Astrocyte (in vitro differentiated cells and primary cell): ENCODE results near the gene IGSF6. TPM values are rescaled to one million over a fixed set of nuclear protein-coding genes. Genes with fewer than 3 reads are reported as not detected.

ENCODE experiments used
- DNase-seq: peaks from one replicate; pipeline ENCODE4 v3.0.0-alpha.2; 2010; ENCODE audit warnings: low read depth
- FAIRE-seq: peaks from 2 replicates; lab custom pipeline; 2011; peaks lifted over from hg19 to GRCh38; lab: Jason Lieb, UNC
- H2AFZ ChIP-seq: 2 replicates; pipeline ENCODE4 v1.6.0; 2012; ENCODE audit warnings: low read depth, low read length, inconsistent platforms
- H3K27ac ChIP-seq: 2 replicates; pipeline ENCODE4 v1.5.1; 2011; ENCODE audit warnings: low read depth, low read length, inconsistent platforms
- H3K27me3 ChIP-seq: 2 replicates; pipeline ENCODE4 v1.6.0; 2011; ENCODE audit warnings: low read length, inconsistent platforms; ENCODE audit not compliant: insufficient read depth
- H3K36me3 ChIP-seq: 2 replicates; pipeline ENCODE4 v1.5.1; 2011; ENCODE audit warnings: low read length, inconsistent platforms; ENCODE audit not compliant: insufficient read depth
- H3K4me1 ChIP-seq: 2 replicates; pipeline ENCODE4 v1.5.1; 2011; ENCODE audit warnings: low read length, inconsistent platforms; ENCODE audit not compliant: insufficient read depth
- H3K4me2 ChIP-seq: 2 replicates; pipeline ENCODE4 v1.6.0; 2012; ENCODE audit warnings: low read length, inconsistent platforms
- H3K4me3 ChIP-seq: 2 replicates; pipeline ENCODE4 v1.5.1; 2011; ENCODE audit warnings: low read depth, mild to moderate bottlenecking, low read length, inconsistent platforms; ENCODE audit not compliant: insufficient read depth
- H3K79me2 ChIP-seq: 2 replicates; pipeline ENCODE4 v1.6.0; 2012; ENCODE audit warnings: mild to moderate bottlenecking, low read length, inconsistent platforms; ENCODE audit not compliant: insufficient read depth
- H3K9ac ChIP-seq: 2 replicates; pipeline ENCODE4 v1.6.0; 2012; ENCODE audit warnings: mild to moderate bottlenecking, low read length, inconsistent platforms
- H3K9me3 ChIP-seq: 2 replicates; pipeline ENCODE4 v1.5.1; 2012; ENCODE audit warnings: low read depth, mild to moderate bottlenecking, low read length, inconsistent platforms; ENCODE audit not compliant: insufficient read depth
- H4K20me1 ChIP-seq: 2 replicates; pipeline ENCODE4 v1.6.0; 2012; ENCODE audit warnings: low read length, inconsistent platforms; ENCODE audit not compliant: insufficient read depth
- H3K27ac Mint-ChIP-seq: one replicate; pipeline ENCODE4 v1.8.0; 2021; ENCODE audit warnings: mild to moderate bottlenecking, mixed read lengths; ENCODE audit not compliant: unreplicated experiment
- H3K27me3 Mint-ChIP-seq: one replicate; pipeline ENCODE4 v1.8.0; 2021; ENCODE audit warnings: low read depth, mixed read lengths; ENCODE audit not compliant: unreplicated experiment
- H3K36me3 Mint-ChIP-seq: one replicate; pipeline ENCODE4 v1.8.0; 2021; ENCODE audit warnings: low read depth, mixed read lengths; ENCODE audit not compliant: unreplicated experiment
- H3K4me1 Mint-ChIP-seq: one replicate; pipeline ENCODE4 v1.8.0; 2021; ENCODE audit warnings: low read depth, mixed read lengths; ENCODE audit not compliant: unreplicated experiment
- H3K4me3 Mint-ChIP-seq: one replicate; pipeline ENCODE4 v1.8.0; 2021; ENCODE audit warnings: mild to moderate bottlenecking, moderate library complexity, mixed read lengths; ENCODE audit not compliant: unreplicated experiment
- H3K9me3 Mint-ChIP-seq: one replicate; pipeline ENCODE4 v1.8.0; 2021; ENCODE audit warnings: mild to moderate bottlenecking, mixed read lengths; ENCODE audit not compliant: unreplicated experiment
- EZH2 ChIP-seq: IDR thresholded peaks from 2 replicates; pipeline ENCODE4 v1.6.1; 2012; ENCODE audit warnings: mild to moderate bottlenecking, low read length, inconsistent platforms; ENCODE audit not compliant: insufficient read depth
- total RNA-seq: library from RNA; stranded (reverse); gene quantifications from 2 replicates; pipeline ENCODE4 v1.2.1, GENCODE V29; 2021
- TF ChIP-seq, protein P1 (sequence below): IDR thresholded peaks from 2 replicates; pipeline ENCODE4 v1.5.1; 2011; ENCODE audit warnings: low read depth, mild to moderate bottlenecking, inconsistent platforms, low read length, moderate library complexity; ENCODE audit not compliant: insufficient read depth

The IGSF6 gene
- total RNA-seq, 1 donor from 2014 or later, result not detected

DNA sequence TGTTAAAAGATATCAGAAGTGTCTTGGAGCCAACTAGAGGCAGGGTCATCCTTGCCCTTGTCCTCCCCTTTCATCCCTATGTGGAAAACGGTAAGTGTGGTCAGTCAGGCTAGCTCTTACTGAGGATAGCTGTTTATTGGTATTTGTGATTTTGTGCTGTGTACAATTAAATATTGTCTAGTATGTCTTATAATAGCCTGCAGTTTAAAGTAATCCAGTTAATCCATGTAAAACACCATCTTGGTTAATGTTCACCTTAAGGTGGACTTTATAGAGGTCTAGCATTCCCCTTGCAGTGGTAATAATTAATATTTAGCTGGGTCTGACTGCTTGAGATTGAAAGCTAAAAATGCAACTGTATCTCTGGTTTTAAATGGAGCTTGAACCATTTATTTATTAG lies 27.4 kb downstream of the IGSF6 start:
- H4K20me1 ChIP-seq, result no peaks in the 10 kb centered on the region
- H3K36me3 Mint-ChIP-seq, result peaks cover 19% of the 10 kb centered on the region
- H3K27ac Mint-ChIP-seq, result no peak overlapping the region
- H3K4me1 Mint-ChIP-seq, result peaks cover 6% of the 10 kb centered on the region
- no peak overlapping the region for H3K9ac ChIP-seq
- no peaks in the 10 kb centered on the region for H3K9me3 ChIP-seq
- peaks cover 9% of the 10 kb centered on the region for H3K79me2 ChIP-seq
- no peak overlapping the region for H3K4me3 Mint-ChIP-seq
- no peaks in the 10 kb centered on the region for H3K27me3 Mint-ChIP-seq
- no peaks in the 10 kb centered on the region for H3K27me3 ChIP-seq
- peaks cover 2% of the 10 kb centered on the region for H3K9me3 Mint-ChIP-seq
- peaks cover 24% of the 10 kb centered on the region for H3K4me1 ChIP-seq
- no peak for TF ChIP-seq EZH2
- TF ChIP-seq, protein P1, sequence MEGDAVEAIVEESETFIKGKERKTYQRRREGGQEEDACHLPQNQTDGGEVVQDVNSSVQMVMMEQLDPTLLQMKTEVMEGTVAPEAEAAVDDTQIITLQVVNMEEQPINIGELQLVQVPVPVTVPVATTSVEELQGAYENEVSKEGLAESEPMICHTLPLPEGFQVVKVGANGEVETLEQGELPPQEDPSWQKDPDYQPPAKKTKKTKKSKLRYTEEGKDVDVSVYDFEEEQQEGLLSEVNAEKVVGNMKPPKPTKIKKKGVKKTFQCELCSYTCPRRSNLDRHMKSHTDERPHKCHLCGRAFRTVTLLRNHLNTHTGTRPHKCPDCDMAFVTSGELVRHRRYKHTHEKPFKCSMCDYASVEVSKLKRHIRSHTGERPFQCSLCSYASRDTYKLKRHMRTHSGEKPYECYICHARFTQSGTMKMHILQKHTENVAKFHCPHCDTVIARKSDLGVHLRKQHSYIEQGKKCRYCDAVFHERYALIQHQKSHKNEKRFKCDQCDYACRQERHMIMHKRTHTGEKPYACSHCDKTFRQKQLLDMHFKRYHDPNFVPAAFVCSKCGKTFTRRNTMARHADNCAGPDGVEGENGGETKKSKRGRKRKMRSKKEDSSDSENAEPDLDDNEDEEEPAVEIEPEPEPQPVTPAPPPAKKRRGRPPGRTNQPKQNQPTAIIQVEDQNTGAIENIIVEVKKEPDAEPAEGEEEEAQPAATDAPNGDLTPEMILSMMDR, result no peak
- H3K4me3 ChIP-seq, result no peak overlapping the region
- H3K4me2 ChIP-seq, result no peak overlapping the region
- no peak overlapping the region for H3K27ac ChIP-seq
- DNase-seq (no peak), FAIRE-seq (no peak)
- no peak overlapping the region for H2AFZ ChIP-seq
- H3K36me3 ChIP-seq, result peaks cover 11% of the 10 kb centered on the region

DNA sequence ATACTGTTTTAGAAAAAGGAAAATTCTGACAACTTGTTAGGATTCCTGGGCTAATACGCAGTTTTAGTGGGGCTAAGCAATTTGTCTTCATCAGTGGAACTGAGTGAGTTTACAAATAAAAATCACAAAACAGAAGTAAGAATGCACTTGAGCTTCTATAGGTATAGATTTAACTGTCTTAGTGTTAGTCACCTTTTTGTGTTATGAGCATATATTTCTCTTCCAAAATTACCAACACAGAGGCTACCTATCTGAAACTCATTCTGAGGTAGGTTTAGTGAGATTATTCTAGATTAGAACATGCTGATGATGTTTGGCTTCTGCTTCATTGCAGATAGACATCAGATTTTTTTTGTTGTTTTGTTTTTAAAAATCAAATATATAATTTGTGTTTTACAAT lies 29.9 kb downstream of the IGSF6 start:
- Mint-ChIP-seq H3K9me3 (no peaks in the 10 kb centered on the region), H3K4me3 (no peak overlapping the region), H3K36me3 (peaks cover 3% of the 10 kb centered on the region), H3K27ac (no peak overlapping the region), H3K4me1 (peaks cover 8% of the 10 kb centered on the region), H3K27me3 (no peaks in the 10 kb centered on the region)
- Histone ChIP-seq H3K27ac (no peak overlapping the region), H3K27me3 (no peaks in the 10 kb centered on the region), H3K9me3 (no peaks in the 10 kb centered on the region), H3K9ac (no peak overlapping the region), H2AFZ (no peak overlapping the region), H3K4me2 (no peak overlapping the region), H4K20me1 (no peaks in the 10 kb centered on the region), H3K79me2 (peaks cover 22% of the 10 kb centered on the region), H3K36me3 (peaks cover 19% of the 10 kb centered on the region), H3K4me3 (no peak overlapping the region), H3K4me1 (peaks cover 15% of the 10 kb centered on the region)
- TF ChIP-seq, protein P1, result no peak
- TF ChIP-seq EZH2, result no peak
- DNase-seq (no peak), FAIRE-seq (no peak)

DNA sequence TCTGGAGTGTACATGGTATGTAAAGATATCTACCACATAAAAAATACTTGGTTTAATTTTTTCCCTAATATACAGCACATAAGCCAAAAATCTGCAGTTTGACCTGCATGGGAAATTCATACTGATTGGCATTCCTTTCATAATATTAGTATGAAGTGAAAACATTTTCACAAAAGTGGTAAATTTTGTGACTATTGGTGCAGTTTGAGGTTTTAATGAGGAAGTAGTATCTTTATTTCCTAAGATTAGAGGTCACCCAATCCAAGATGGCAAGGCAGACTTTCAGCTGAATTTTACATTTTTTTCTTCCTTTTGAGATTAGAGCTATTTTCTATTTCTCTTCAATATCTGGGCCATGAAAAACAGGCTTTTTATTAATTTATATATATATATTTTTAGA lies 31.8 kb downstream of the IGSF6 start:
- Histone ChIP-seq H3K27me3 (no peaks in the 10 kb centered on the region), H3K4me3 (no peak overlapping the region), H4K20me1 (peaks cover 8% of the 10 kb centered on the region), H3K36me3 (peaks cover 19% of the 10 kb centered on the region), H3K4me1 (no peaks in the 10 kb centered on the region), H3K27ac (no peak overlapping the region), H3K79me2 (peaks cover 36% of the 10 kb centered on the region), H3K9ac (no peak overlapping the region), H3K9me3 (no peaks in the 10 kb centered on the region), H3K4me2 (no peak overlapping the region), H2AFZ (no peak overlapping the region)
- no peak for TF ChIP-seq EZH2
- TF ChIP-seq, protein P1, result no peak
- no peak for FAIRE-seq
- no peaks in the 10 kb centered on the region for H3K27me3 Mint-ChIP-seq
- peaks cover 2% of the 10 kb centered on the region for H3K4me1 Mint-ChIP-seq
- no peak overlapping the region for H3K4me3 Mint-ChIP-seq
- DNase-seq, result no peak
- H3K36me3 Mint-ChIP-seq, result peaks cover 3% of the 10 kb centered on the region
- H3K9me3 Mint-ChIP-seq, result no peaks in the 10 kb centered on the region
- no peak overlapping the region for H3K27ac Mint-ChIP-seq
